ENCODE measurements around the gene C16orf95.
A peak's percentile ranks its signal among the peaks of the same experiment; 100 is the strongest.
"Not testable (repeated sequence)": the region's sequence is repeated elsewhere in the genome, so short reads cannot be mapped to it uniquely, and the experiment has no call there.

C16orf95 gene

DNA sequence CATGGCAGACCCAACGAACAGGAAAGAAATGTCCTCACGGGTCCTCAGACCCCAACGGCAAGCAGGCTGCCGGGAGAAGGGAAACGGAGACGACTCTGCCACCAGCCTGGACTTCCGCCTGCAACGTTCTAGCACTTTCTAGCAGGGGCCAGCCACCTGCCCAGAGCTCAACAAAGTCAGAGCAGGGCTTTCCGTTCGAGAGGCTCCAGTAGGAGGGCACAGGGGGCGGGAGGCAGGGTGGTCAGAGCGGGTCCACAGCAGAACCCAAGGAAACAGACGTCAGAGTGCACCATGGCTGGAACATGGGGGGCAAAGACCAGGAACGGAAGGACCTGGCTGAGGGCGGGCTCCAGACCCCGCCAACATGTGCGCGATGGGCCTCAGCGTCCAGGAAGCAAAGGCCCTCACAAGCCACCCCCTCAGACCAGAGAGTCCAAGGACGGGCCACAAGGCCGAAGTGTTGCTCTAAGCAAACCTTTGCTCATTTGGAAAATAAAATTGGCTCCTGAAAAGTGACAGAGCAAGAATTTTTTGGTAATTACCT, 29.4 kb upstream of the C16orf95 start:
- DNase-seq (ENCODE audit: low read depth in 2 of 2) = no peak

DNA sequence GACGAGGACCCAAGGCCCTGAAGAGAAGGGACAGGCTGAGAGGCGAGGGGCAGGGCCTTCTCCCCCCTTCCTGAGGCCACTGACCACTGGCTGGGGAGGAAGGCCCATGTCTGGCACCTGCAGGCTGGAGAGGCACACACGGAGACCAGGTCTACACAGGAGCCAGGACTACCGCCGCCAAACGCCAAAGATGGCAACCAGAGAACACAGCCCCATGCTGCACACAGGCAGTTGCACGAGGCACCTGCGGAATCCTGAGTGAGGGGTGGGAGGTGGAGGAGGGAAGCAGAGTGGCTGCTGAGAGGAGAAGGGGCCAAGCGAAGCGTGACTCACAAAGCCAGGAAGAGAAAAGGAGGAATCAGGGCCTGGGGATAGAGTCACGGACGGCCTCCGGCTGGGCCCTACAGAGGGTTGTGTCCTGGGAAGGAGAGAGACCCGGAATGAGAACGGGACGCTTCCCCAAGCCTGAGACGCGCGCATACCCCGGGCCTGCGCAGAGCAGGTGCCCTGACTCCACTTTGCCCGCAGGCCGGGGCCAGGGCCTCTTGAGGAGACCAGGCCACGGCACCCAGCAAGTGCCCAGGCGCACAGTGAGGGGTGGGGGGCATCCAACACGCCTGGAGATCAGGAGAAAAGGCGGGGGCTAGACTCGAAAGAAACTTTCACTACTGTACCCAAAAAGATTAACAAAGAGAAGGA, 28.7 kb upstream of the C16orf95 start:
- DNase-seq (ENCODE audit: low read depth in 2 of 2) = no peak

DNA sequence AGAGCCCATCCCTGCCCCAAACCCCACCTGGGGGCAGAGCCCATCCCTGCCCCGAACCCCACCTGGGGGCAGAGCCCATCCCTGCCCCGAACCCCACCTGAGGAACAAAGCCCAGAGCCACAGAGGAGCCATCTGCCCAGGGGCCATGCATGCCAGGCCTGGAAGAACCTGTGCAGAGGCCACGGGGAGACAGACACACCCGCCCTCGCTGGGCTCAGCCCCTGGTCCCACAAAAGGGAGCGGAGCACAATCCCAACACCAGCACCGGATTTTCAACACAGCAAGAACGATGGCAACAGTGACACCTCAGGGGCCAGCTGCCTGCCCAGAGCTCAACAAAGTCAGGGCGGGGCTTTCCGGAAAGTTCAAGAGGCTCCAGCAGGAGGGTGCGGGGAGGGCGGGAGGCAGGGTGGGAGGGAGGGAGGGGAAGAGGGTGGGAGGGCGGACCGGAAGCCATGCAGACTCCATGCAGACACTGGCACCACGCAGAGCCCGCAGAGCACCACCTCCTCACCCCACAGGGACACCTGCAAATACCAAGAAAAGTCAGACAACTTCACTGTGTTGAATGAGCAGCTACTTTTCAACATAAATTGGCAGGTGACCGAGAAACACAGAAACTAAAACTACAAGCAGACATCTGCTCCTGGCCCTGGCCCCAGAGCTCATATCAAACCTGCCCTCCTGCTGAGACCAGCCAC, 27.9 kb upstream of the C16orf95 start:
- DNase-seq (ENCODE audit: low read depth in 2 of 2) = peak; percentile 24 to 53

DNA sequence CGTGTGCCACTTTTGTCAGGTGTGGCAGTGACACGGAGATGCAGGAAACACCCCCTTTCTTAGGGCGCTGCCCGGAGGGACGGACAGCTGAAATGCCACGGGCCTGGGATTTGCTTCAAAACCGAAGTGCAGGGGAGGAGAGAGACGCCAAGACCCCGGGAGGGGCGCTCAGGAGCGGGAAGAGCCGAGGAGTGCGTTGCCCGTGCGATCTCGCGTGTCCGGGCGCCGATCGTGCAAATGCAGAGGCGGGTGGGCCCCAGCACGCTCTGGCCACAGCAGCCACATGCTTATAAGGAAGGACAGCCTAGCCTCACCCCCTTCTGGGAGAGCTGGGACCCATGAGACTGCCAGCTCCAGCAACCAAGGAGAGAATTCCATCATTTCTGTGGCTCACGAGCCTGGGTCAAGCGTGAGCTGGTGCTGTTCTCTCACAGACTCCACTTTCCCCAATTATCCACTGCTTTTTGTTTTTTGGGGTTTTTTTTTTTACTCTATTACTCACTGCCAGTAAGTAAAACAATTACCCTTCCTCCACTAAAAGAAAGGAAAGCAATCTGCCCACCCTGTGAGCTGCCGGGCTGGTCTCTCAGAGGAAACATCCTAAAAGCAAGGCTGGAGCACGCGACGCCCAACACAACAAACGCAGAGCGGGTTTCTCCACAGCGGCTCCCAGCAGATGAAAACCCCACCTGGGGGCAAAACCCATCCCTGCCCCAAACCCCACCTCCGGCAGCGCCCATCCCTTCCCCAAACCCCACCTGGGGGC, 27.2 kb upstream of the C16orf95 start:
- no peak for DNase-seq (ENCODE audit: low read depth in 2 of 2)

DNA sequence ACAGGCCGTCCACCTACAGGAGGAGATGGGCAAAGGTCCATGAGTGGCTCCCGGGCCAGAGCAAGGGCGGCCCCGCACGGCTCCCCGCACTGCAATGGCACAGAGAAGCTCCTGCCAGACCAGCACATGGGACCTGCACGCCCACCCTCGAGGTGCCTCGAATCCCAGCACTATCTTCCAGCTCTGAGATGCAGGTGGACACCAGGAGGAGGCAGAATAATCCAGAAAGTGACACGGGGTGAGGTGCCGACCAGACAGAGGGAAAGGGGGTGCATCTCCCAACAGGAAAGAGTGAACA, 26.5 kb upstream of the C16orf95 start:
- no peak for DNase-seq (ENCODE audit: low read depth in 2 of 2)

DNA sequence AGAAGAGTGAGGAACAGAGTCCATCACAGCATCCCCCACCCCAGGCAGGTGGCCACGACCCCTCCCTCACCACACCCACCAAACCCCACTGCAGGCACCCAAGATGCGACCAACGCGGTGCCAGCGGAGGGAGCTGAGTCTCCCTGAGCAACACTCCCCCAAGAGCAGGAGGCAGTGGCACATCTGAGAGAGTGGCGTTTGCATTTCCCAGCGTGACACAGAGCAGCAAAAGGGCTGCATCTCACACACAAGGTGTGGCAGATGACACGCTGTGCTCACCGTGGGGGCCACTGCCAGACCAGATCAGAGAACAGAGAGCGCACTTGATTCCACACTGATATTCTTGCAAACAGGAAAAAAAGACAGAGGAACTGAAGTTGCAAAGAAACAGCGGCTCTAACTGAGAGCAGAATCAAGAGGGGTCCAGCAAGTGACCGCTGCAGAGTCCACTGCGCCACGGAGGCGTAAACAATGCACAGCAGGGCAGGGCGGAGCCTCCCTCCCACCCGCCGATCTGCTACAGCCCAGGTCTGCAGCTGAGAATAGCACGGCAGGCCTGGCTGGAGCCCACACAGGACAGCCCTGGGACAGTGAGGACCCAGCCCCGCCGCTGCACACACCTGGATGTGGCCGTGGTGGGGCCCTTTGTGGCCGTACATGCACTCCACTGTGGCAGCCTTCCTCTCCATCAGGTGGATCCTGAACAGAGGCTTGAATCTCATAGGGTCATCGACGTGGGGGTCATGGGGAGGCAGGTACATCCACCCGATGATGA, 26.0 kb upstream of the C16orf95 start:
- no peak for DNase-seq (ENCODE audit: low read depth in 2 of 2)

DNA sequence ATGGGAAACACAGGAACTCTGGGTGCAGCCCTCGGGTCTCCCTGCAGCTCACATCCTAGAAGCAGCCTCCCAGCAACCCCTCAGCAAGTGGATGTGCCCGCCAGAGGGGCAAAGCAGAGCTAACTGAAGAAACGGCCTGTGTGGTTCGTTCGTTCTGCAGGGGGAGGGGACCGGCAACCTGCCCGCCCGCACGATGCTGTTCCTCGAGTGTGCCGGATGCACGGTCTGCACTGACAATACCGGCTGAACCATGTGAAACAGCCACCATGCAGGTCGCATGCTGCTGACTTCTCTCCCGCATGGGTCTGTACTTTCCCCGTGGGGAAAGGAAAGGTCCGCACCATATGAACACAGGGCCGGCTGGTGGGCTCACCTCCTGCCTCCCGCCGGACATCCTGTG, 25.3 kb upstream of the C16orf95 start:
- no peak for DNase-seq (ENCODE audit: low read depth in 2 of 2)

DNA sequence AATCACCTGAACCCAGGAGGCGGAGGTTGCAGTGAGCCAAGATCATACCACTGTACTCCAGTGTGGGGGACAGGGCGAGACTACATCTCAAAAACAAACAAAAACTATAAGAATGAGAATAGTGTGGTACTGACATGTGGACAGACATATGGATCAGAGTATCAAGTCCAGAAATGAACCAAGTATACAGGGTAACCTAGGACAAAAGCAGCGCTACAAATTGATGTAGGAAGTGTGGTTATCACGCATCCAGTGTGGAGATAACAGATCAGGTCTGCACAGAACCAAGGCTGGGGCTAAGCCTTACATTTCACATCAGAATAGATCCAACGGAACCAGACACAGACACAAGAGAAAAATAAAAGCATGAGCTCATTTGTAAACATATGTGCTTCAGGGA, 23.0 kb upstream of the C16orf95 start:
- DNase-seq (ENCODE audit: low read depth in 2 of 2) = no peak

DNA sequence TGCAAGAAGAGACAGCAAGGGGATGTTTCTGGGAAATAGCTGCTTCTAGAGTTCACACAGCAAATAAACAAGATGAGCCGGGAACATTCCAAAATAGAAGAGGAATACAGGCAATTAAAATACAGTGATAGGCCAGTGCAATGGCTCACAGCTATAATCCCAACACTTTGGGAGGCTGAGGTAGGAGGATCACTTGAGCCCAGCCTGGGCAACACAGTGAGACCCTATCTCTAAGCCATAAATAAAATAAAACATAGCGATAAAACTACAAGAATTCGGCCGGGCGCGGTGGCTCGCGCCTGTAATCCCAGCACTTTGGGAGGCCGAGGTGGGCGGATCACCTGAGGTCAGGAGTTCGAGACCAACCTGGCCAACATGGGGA, 22.5 kb upstream of the C16orf95 start:
- not testable (repeated sequence) for DNase-seq (ENCODE audit: low read depth in 2 of 2)

DNA sequence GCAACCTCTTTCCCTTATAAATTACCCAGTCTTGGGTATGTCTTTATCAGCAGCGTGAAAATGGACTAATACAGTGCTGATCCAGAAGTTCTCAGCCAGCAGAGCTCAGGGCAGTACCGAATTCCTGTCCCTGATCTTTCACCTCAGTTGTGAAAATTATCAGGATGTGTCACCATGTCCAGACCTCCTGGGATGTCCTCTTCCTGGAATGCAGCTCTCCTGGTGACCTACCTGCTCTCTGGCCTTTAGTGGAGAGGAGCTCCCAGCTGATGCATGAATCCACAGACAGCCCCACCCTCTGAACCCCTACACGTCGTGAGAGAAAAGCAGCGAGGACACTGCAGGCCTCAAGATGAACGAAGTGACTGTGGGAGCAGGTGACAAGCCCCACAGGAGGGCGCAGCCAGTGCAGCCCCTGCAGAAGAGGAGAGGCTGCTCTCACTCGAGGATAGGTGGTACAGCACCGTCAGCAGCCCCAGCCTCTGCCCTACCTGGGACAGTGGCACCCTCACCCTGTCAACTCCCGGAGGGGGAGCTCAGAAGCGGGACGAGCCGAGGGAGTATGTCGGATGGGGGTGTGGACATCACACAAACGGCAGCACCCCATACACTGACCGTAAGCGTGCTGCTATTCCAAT, 22.0 kb upstream of the C16orf95 start:
- no peak for DNase-seq (ENCODE audit: low read depth in 2 of 2)

DNA sequence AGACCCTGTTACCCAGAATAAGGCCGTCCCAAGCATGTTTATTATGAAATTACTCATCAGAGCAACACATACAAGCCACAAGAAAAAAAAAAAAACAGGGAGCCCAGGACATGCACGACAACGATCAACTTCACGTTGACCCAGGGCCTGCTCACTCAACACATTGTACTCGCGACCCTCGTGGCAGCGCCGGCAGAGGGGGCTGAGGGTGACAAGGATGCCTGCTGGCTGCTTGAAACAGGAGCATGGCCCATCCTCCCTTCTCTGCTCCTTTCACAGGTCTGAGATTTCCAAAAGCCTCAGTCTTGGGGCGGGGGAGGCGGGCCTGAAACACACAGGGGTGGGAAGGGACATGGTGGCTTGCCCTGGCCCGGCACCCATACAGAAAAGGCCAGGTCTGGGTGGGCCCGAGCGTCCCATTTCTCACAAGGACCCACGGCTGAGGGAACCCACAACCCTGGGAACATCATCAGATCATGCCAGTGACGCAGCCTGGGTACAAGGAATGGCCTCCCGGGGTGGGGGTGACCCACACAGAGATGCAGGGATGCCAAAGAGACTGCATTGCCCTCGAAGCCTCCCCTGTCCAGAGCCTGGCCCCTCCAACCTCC, 21.1 kb upstream of the C16orf95 start:
- no peak for DNase-seq (ENCODE audit: low read depth in 2 of 2)

DNA sequence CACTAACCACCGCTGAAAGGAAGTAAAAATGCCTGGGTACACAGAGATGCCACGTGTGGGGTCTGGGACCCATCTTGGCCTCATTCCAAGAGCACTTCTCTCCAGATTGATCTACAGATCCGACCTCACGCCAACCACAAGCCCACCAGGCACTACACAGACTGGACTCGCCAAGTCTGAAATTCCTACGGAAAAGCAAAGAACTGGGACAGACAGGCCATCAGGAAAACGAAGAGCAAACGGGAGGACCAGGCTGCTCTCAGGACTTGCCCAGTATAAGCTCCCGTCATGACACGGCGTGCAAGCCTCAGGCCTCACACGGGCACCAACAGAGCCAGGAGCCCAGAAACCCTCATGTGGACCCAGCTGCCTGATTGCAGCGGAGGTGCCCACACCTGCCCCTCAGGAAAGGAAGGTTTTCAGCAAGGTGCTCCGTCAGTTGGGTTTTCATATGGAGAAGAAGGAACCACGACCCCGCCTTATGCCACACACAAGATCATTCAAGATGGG, 20.1 kb upstream of the C16orf95 start:
- DNase-seq (ENCODE audit: low read depth in 2 of 2) = no peak

DNA sequence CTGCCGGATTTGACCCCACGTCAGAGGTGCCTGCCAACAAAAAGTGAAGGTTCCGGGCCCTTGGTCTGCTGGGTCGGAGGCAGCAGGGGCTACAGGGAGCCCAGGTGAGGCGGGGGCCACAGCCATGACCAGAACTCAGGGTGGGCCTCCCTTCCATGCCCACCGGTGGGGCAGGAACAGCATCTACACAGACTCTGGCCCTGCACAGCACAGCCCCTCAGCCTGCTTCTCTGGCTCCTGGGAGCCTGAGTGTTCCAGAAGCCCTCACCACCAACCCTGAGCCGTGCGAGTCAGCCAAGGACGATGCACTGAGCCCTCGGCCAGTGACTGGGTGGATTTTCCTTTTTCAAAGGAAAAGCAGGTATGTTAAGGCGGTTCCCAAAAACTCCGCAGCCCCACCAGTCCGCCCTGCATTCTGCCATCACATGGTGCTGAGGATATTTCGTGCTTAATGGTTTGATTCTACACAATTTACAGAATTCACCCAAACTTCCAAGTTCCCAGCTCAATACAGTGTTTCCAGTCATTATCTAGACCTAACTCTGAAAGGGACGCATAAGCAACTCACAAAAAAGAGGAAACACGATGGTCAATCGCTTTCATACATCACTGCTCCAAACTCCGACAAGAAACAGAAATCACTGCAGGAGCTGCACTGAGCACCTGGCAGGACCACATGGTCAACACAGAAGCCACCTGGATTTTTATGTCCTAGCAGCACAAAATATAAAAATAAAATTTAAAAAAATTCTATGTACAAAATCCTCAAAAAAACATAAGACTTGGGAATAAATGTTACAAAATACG, 19.4 kb upstream of the C16orf95 start:
- no peak for DNase-seq (ENCODE audit: low read depth in 2 of 2)

DNA sequence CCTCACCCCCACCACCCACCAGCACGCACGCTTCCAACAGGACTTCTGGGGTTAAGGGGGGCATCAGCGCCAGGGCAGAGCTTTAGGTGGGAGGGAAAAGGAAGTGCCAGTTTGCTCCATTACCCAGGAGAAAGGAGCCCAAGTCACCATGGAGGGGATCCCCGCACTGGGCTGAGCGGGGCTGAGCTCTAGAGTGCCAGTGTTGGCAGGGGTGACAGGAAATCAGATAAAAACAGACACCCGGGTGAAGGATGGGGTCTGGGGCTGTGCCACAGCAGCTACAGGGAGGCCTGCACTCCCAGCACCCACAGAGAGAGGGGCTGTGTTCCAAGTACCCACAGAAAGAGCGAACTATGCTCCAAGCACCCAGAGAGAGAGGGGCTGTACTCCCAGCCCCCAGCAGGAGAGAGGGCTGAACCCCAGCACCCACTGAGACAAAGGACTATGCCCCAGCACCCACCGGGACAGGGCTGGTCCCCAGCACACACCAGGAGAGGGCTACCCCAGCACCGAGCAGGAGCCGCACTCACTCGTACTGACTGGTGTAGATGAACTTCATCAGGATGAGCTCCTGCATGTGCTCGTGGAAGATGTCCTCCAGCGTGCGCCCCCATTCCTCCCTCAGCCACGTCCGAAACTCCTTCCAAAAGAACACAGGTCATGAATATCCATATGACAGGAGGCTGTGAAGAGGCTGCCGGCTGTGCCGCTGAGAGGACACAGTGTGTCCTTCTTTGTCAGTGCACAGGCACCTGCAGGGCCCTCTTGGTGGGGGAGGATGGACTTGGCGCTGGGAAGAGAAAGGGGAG, 18.6 kb upstream of the C16orf95 start:
- DNase-seq (ENCODE audit: low read depth in 2 of 2) = no peak

DNA sequence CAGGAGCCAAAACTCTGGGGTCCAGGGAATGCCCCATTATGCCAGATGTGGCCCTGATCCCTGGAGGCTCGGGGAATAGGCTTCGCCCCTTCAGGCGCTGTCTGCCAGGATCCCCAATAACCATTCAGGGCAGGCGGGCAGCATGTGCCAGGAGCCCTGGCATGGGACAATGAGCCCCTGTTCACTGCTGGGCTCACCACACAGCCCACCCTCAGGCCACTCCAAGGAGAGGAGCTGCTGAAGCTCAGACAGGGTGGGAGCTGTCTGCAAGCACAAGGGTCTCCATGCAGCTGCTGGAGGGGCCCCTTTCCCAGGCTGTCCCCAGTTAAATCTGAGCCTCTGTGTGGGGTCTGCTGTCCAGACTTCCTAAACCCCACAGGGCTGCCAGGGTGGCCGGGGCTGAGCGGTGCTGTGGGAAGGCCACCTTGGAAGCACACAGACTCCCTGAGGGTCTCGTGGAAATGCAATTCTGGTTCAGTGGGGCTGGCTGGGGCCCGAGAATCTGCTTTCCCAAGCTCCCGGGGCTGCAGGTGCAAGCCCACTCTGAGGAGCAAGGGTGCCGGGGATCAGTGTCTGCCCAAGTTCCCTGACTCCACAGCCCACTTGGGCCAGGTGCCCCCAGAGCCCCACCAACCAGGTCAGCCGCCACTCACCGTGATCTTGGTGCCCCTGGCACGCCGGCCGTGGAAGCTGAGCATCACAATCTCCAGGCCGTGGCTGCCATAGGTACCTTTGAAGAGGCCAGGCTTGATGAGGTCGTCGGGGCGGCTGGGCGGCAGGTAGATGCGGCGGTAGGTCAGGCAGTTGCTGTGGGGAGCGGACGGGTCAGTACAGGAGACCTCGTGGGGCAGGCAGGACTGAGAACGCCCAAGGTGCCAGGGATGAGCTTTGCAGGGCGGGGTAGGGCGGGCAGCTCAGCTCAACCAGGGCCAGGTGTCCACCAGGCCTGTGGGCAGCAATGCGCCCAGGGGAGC, 17.7 kb upstream of the C16orf95 start:
- no peak for DNase-seq (ENCODE audit: low read depth in 2 of 2)

DNA sequence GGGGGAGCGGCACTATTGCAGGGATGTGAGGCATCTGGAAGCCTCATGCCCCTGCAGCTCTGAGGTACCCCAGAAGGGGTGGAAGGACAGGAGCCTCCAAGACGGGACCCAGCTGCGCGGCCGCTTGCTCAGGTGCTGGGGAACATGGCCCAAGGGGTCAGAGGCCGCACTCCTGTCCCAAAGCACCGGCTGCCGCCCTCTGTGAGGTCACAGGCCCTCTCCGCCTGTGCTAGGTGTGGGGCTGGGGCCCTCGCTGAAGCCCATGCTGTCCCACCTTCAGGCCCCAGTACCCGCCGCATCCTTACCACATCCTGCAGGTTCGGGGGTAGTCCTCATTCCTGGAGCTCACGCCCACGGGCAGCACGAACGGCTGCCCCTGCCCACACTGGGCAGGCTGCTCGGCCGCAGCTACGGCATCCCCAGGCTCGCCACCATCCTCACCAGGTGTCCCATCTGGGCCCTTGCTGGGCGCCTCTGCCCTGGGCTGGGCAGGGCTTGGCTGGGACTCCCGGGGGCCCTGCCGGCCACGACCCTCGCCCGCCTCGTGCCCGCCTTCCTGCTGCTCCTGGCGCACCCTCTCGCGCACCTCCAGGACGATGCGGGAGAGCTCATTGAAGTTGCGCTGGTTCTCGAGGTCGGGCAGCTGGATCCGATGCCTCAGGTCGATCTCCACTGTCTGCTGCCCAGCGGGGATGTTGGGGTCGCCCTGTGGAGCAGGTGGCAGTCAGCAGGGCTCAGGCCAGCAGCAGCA, 16.6 kb upstream of the C16orf95 start:
- no peak for DNase-seq (ENCODE audit: low read depth in 2 of 2)

DNA sequence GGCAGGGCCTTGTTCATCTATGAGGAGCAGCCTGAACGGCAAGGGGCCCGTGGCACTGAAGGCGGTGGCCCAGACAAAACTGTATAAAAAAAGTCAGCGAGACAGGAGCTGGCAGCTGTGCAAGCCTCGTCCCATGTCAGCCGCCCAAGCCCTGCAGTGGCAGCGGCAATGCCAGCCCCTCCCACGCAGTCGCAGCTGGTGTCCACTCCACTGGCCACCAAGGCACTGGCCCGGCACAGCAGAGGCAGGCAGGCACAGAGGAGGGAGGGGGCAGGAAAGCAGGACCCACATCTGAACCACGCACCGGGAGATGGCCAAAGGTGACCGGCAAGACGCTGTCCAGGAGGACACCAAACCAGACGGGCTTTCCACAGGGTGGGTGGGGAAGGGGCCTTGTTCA, 15.9 kb upstream of the C16orf95 start:
- DNase-seq (ENCODE audit: low read depth in 2 of 2) = no peak

Measured in stimulated activated CD8-positive, alpha-beta memory T cell treated with anti-CD3 and anti-CD28 coated beads, Interleukin-7, amount 100 ng/mL, for 4 hours (primary cell).